Panc1 (cell line): ENCODE data around the gene PCGF3. TPM values are rescaled to one million over a fixed set of nuclear protein-coding genes. Genes with fewer than 3 reads are reported as not detected.

Experiments used
- ATAC-seq: fragments of 200-7000 bp; cut with Tn5 transposase; 2 replicates; pipeline ENCODE4 v1.9.1; 2020; ENCODE audit warnings: mild to moderate bottlenecking, moderate library complexity
- BruUV-seq: library from RNA; stranded (reverse); fragments of 400-500 nt; replicated peaks from 2 replicates; lab custom pipeline; 2021; lab: Mats Ljungman, UMichigan
- CTCF ChIA-PET: fragments of 300-600 bp; sonication (Branson Sonifier 250); formaldehyde crosslinking; loops from one replicate; lab custom pipeline; 2022; ENCODE audit warnings: antibody characterized with exemption; lab: Charles Lee
- POLR2A ChIA-PET: fragments of 300-600 bp; sonication (Branson Sonifier 250); formaldehyde crosslinking; loops from one replicate; lab custom pipeline; 2022; ENCODE audit warnings: antibody characterized with exemption; lab: Charles Lee
- DNase-seq: peaks from one replicate; pipeline ENCODE4 v3.0.0-alpha.2; 2010; ENCODE audit warnings: low read depth, low spot score
- H3K27ac ChIP-seq: 2 replicates; pipeline ENCODE4 v1.5.1; 2011; ENCODE audit warnings: mild to moderate bottlenecking, low read length, inconsistent platforms
- H3K27me3 ChIP-seq: fragments of 200-500 bp; sonication (Bioruptor generic); 2 replicates; pipeline ENCODE4 v1.6.0; 2014; ENCODE audit warnings: low read length, inconsistent platforms; ENCODE audit not compliant: control insufficient read depth, insufficient read depth
- H3K36me3 ChIP-seq: fragments of 200-500 bp; sonication (Bioruptor generic); 2 replicates; pipeline ENCODE4 v1.5.1; 2014; ENCODE audit warnings: inconsistent platforms, mild to moderate bottlenecking, low read length, moderate library complexity; ENCODE audit not compliant: control insufficient read depth, insufficient read depth
- H3K4me1 ChIP-seq: 2 replicates; pipeline ENCODE4 v1.5.1; 2011; ENCODE audit warnings: inconsistent platforms, mild to moderate bottlenecking, low read length, moderate library complexity; ENCODE audit not compliant: control insufficient read depth, insufficient read depth
- H3K4me3 ChIP-seq, 2 experiments: 2 replicates each; pipeline ENCODE4 v1.5.1; 2011 to 2012; ENCODE audit warnings: low read depth in 2 of 2, low read length in 2 of 2, mild to moderate bottlenecking in 2 of 2, inconsistent platforms in 1 of 2, moderate library complexity in 1 of 2
- H3K9me3 ChIP-seq: fragments of 200-500 bp; sonication (Bioruptor generic); 2 replicates; pipeline ENCODE4 v1.5.1; 2014; ENCODE audit warnings: low read depth, mild to moderate bottlenecking, inconsistent platforms, low read length, moderate library complexity; ENCODE audit not compliant: control insufficient read depth, insufficient read depth
- CTCF ChIP-seq: fragments of 450-650 bp; IDR thresholded peaks from 2 replicates; pipeline ENCODE4 v1.5.1; 2017; ENCODE audit warnings: mild to moderate bottlenecking
- POLR2AphosphoS5 ChIP-seq: IDR thresholded peaks from 2 replicates; pipeline ENCODE4 v1.6.1; 2012; ENCODE audit warnings: mild to moderate bottlenecking, low read depth, low read length, moderate library complexity
- REST ChIP-seq, 2 experiments: IDR thresholded peaks; 2 replicates each; pipeline ENCODE4 v1.6.1; 2011 to 2012; ENCODE audit warnings: low read depth in 2 of 2, control low read depth in 1 of 2, low read length in 1 of 2, mild to moderate bottlenecking in 1 of 2, moderate library complexity in 1 of 2; ENCODE audit not compliant: insufficient read depth in 1 of 2
- SIN3A ChIP-seq: IDR thresholded peaks from 2 replicates; pipeline ENCODE4 v1.6.1; 2012; ENCODE audit warnings: low read depth, mild to moderate bottlenecking, low read length, moderate library complexity, borderline replicate concordance; ENCODE audit not compliant: insufficient read depth
- TCF7L2 ChIP-seq: IDR thresholded peaks from 2 replicates; pipeline ENCODE4 v1.6.1; 2011; ENCODE audit warnings: mild to moderate bottlenecking, low read depth, low read length, inconsistent platforms
- in situ Hi-C: cut with HindIII; loops from 2 replicates; pipeline ENCODE4 v1.10.0; 2016; ENCODE audit warnings: low sequenced_read_pairs, low pct_unique_long_range_greater_than_20kb
- intact Hi-C: fragments of 100-400 bp; cut with micrococcal nuclease; formaldehyde crosslinking; loops from one replicate; pipeline ENCODE4 v1.10.0; 2022; ENCODE audit not compliant: unreplicated experiment
- total RNA-seq: library from RNA; stranded (reverse); gene quantifications from one replicate; pipeline ENCODE4 v1.2.1, GENCODE V29; 2021; ENCODE audit not compliant: unreplicated experiment

Gene PCGF3
- total RNA-seq, 1 experiment from 2014 or later = 44.6 TPM

- intact Hi-C loops (no loop called here), in situ Hi-C loops (no loop called here)
- CTCF ChIA-PET = no interaction called here
- Histone ChIP-seq H3K9me3 (no peaks in the 10 kb centered on the region), H3K27me3 (no peaks in the 10 kb centered on the region), H3K4me3 (no peak overlapping the region), H3K4me1 (no peaks in the 10 kb centered on the region), H3K36me3 (no peaks in the 10 kb centered on the region), H3K27ac (no peak overlapping the region)
- TF ChIP-seq SIN3A = no peak
- no peak for TF ChIP-seq REST (IDR thresholded peaks at IDR 0.05; ENCODE audit: insufficient read depth in 1 of 2, low read depth in 2 of 2, low read length in 1 of 2)
- TF ChIP-seq POLR2AphosphoS5 = no peak
- no peak for TF ChIP-seq CTCF
- no peak for TF ChIP-seq TCF7L2
- DNase-seq (no peak), ATAC-seq (no peak)
- POLR2A ChIA-PET = no interaction called here
- no TSS peak for BruUV-seq
These were observed 82.5 kb downstream of the PCGF3 start for GRCh38 chr4:788006-788635.

GRCh38 chr4:788636-789297, 83.1 kb downstream of the PCGF3 start:
- CTCF ChIA-PET = no interaction called here
- no peak overlapping the region for H3K4me3 ChIP-seq
- no peaks in the 10 kb centered on the region for H3K9me3 ChIP-seq
- H3K4me1 ChIP-seq = peaks cover 4% of the 10 kb centered on the region
- intact Hi-C loops (no loop called here), in situ Hi-C loops (no loop called here)
- no peak for TF ChIP-seq SIN3A
- TF ChIP-seq POLR2AphosphoS5 = no peak
- no peak for TF ChIP-seq CTCF
- no peak for TF ChIP-seq TCF7L2
- TF ChIP-seq REST (IDR thresholded peaks at IDR 0.05; ENCODE audit: insufficient read depth in 1 of 2, low read depth in 2 of 2, low read length in 1 of 2) = no peak
- BruUV-seq = no TSS peak
- H3K27me3 ChIP-seq = no peaks in the 10 kb centered on the region
- no peak overlapping the region for H3K27ac ChIP-seq
- DNase-seq (no peak), ATAC-seq (no peak)
- POLR2A ChIA-PET = no interaction called here
- no peaks in the 10 kb centered on the region for H3K36me3 ChIP-seq
